Ovary (tissue), 3 donors: ENCODE data around the gene PTPN14.

Experiments used
- EP300 ChIP-seq: sonication (generic); formaldehyde crosslinking; IDR thresholded peaks from one replicate; pipeline ENCODE4 v1.6.1; 2017; ENCODE audit warnings: antibody characterized with exemption
- POLR2A ChIP-seq: fragments of 450-650 bp; IDR thresholded peaks from one replicate; pipeline ENCODE4 v1.6.1; 2017; ENCODE audit warnings: antibody characterized with exemption, mild to moderate bottlenecking, moderate library complexity
- TF ChIP-seq, protein P1 (sequence below), 3 donors: fragments of 450-650 bp in 2 of 3; fragments of 200-600 bp in 1 of 3; IDR thresholded peaks; one replicate each; pipeline versions ENCODE4 v1.5.1 to v1.8.0; 2016 to 2022; ENCODE audit warnings: antibody characterized with exemption in 3 of 3, mild to moderate bottlenecking in 1 of 3
- donor health status: DM: no; HTN: no; CAD: no.

- TF ChIP-seq EP300 (no peak), POLR2A (no peak)
- TF ChIP-seq, protein P1, sequence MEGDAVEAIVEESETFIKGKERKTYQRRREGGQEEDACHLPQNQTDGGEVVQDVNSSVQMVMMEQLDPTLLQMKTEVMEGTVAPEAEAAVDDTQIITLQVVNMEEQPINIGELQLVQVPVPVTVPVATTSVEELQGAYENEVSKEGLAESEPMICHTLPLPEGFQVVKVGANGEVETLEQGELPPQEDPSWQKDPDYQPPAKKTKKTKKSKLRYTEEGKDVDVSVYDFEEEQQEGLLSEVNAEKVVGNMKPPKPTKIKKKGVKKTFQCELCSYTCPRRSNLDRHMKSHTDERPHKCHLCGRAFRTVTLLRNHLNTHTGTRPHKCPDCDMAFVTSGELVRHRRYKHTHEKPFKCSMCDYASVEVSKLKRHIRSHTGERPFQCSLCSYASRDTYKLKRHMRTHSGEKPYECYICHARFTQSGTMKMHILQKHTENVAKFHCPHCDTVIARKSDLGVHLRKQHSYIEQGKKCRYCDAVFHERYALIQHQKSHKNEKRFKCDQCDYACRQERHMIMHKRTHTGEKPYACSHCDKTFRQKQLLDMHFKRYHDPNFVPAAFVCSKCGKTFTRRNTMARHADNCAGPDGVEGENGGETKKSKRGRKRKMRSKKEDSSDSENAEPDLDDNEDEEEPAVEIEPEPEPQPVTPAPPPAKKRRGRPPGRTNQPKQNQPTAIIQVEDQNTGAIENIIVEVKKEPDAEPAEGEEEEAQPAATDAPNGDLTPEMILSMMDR (IDR thresholded peaks at IDR 0.05): no peak
These were observed 172.9 kb downstream of the PTPN14 start for GRCh38 chr1:214378492-214378891.
